ENCODE measurements around the gene C2CD2.

C2CD2 gene

DNA sequence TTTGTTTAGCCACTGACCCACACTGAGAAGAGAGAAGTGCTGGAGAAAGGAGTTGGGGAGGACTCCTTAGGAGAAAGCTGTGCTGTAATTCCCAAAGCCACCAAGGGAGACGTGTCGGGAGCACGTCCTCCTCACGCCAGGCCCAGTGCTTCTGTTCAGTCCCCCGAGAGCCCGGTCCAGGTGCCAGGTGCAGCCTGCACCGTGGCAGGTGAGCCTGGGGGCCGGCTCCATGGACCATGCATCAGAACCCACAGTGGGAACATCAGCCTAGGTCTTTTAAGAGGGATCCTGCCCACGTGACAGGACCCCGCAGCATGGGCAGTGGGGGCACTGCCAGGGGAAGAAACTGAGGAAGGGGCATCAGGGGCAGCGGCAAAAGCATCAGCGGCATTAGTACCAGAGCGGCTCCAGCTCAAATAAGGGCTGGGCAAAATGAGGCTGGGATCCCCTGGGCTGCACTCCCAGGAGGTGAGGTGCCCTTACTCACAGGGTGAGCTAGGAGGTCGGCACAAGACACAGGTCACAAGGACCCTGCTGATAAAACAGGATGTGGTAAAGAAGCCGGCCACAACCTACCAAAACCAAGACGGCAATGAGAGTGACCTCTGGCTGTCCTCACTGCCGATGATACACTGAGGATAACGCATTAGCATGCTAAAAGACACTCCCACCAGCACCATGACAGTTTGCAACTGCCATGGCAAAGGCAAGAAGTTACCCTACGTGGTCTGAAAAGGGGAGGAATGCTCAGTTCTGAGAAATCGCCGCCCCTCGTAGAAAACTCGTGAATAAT, 50.1 kb downstream of the C2CD2 start:
- no peak for TF ChIP-seq FOXP2 (optimal IDR thresholded peaks at IDR 0.05; ENCODE audit: borderline replicate concordance, extremely low read depth, extremely low read length, insufficient read depth)
- no peak for TF ChIP-seq TAF1 (IDR thresholded peaks at IDR 0.05; ENCODE audit: borderline replicate concordance, insufficient read depth, low read length)
- no peak for TF ChIP-seq SIN3A (IDR thresholded peaks at IDR 0.05; ENCODE audit: borderline replicate concordance, insufficient read depth, low read length)
- TF ChIP-seq, protein P1, sequence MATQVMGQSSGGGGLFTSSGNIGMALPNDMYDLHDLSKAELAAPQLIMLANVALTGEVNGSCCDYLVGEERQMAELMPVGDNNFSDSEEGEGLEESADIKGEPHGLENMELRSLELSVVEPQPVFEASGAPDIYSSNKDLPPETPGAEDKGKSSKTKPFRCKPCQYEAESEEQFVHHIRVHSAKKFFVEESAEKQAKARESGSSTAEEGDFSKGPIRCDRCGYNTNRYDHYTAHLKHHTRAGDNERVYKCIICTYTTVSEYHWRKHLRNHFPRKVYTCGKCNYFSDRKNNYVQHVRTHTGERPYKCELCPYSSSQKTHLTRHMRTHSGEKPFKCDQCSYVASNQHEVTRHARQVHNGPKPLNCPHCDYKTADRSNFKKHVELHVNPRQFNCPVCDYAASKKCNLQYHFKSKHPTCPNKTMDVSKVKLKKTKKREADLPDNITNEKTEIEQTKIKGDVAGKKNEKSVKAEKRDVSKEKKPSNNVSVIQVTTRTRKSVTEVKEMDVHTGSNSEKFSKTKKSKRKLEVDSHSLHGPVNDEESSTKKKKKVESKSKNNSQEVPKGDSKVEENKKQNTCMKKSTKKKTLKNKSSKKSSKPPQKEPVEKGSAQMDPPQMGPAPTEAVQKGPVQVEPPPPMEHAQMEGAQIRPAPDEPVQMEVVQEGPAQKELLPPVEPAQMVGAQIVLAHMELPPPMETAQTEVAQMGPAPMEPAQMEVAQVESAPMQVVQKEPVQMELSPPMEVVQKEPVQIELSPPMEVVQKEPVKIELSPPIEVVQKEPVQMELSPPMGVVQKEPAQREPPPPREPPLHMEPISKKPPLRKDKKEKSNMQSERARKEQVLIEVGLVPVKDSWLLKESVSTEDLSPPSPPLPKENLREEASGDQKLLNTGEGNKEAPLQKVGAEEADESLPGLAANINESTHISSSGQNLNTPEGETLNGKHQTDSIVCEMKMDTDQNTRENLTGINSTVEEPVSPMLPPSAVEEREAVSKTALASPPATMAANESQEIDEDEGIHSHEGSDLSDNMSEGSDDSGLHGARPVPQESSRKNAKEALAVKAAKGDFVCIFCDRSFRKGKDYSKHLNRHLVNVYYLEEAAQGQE (IDR thresholded peaks at IDR 0.05; ENCODE audit: insufficient read depth in 1 of 2, low read depth in 2 of 2, low read length in 2 of 2): no peak
- no peak for TF ChIP-seq POLR2AphosphoS5 (IDR thresholded peaks at IDR 0.05; ENCODE audit: low read depth, low read length)

- TF ChIP-seq, protein P1 (IDR thresholded peaks at IDR 0.05; ENCODE audit: insufficient read depth in 1 of 2, low read depth in 2 of 2, low read length in 2 of 2): no peak
- TF ChIP-seq TAF1 (IDR thresholded peaks at IDR 0.05; ENCODE audit: borderline replicate concordance, insufficient read depth, low read length) (no peak), SIN3A (IDR thresholded peaks at IDR 0.05; ENCODE audit: borderline replicate concordance, insufficient read depth, low read length) (no peak), FOXP2 (optimal IDR thresholded peaks at IDR 0.05; ENCODE audit: borderline replicate concordance, extremely low read depth, extremely low read length, insufficient read depth) (no peak), POLR2AphosphoS5 (IDR thresholded peaks at IDR 0.05; ENCODE audit: low read depth, low read length) (no peak)
Measured at GRCh38 chr21:41902946-41903345, 50.9 kb downstream of the C2CD2 start.

- TF ChIP-seq TAF1 (IDR thresholded peaks at IDR 0.05; ENCODE audit: borderline replicate concordance, insufficient read depth, low read length): no peak
- no peak for TF ChIP-seq POLR2AphosphoS5 (IDR thresholded peaks at IDR 0.05; ENCODE audit: low read depth, low read length)
- TF ChIP-seq FOXP2 (optimal IDR thresholded peaks at IDR 0.05; ENCODE audit: borderline replicate concordance, extremely low read depth, extremely low read length, insufficient read depth): no peak
- TF ChIP-seq, protein P1 (IDR thresholded peaks at IDR 0.05; ENCODE audit: insufficient read depth in 1 of 2, low read depth in 2 of 2, low read length in 2 of 2): no peak
- no peak for TF ChIP-seq SIN3A (IDR thresholded peaks at IDR 0.05; ENCODE audit: borderline replicate concordance, insufficient read depth, low read length)
Measured at GRCh38 chr21:41901782-41902181, 52.0 kb downstream of the C2CD2 start.

GRCh38 chr21:41901099-41901498, 52.7 kb downstream of the C2CD2 start:
- TF ChIP-seq POLR2AphosphoS5 (IDR thresholded peaks at IDR 0.05; ENCODE audit: low read depth, low read length) (no peak), SIN3A (IDR thresholded peaks at IDR 0.05; ENCODE audit: borderline replicate concordance, insufficient read depth, low read length) (no peak), FOXP2 (optimal IDR thresholded peaks at IDR 0.05; ENCODE audit: borderline replicate concordance, extremely low read depth, extremely low read length, insufficient read depth) (no peak), TAF1 (IDR thresholded peaks at IDR 0.05; ENCODE audit: borderline replicate concordance, insufficient read depth, low read length) (no peak)
- TF ChIP-seq, protein P1 (IDR thresholded peaks at IDR 0.05; ENCODE audit: insufficient read depth in 1 of 2, low read depth in 2 of 2, low read length in 2 of 2): no peak

Measured in PFSK-1 (cell line).